Measurements from ENCODE around the gene MAG.

The MAG gene

GRCh38 chr19:35294859-35295791 is 3.2 kb downstream of the MAG start:
- H3K4me3 ChIP-seq (replicated peaks in 1 of 2; ENCODE audit: low read depth in 2 of 2, low read length in 2 of 2): no peak overlapping the region

GRCh38 chr19:35295792-35296462 is 4.0 kb downstream of the MAG start:
- DNase-seq (ENCODE audit: low read depth in 2 of 2): no peak
- TF ChIP-seq, protein P1, sequence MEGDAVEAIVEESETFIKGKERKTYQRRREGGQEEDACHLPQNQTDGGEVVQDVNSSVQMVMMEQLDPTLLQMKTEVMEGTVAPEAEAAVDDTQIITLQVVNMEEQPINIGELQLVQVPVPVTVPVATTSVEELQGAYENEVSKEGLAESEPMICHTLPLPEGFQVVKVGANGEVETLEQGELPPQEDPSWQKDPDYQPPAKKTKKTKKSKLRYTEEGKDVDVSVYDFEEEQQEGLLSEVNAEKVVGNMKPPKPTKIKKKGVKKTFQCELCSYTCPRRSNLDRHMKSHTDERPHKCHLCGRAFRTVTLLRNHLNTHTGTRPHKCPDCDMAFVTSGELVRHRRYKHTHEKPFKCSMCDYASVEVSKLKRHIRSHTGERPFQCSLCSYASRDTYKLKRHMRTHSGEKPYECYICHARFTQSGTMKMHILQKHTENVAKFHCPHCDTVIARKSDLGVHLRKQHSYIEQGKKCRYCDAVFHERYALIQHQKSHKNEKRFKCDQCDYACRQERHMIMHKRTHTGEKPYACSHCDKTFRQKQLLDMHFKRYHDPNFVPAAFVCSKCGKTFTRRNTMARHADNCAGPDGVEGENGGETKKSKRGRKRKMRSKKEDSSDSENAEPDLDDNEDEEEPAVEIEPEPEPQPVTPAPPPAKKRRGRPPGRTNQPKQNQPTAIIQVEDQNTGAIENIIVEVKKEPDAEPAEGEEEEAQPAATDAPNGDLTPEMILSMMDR (IDR thresholded peaks at IDR 0.05; ENCODE audit: low read depth, low read length): no peak
- no peak overlapping the region for H3K4me3 ChIP-seq (replicated peaks in 1 of 2; ENCODE audit: low read depth in 2 of 2, low read length in 2 of 2)

More at GRCh38 chr19:35294859-35295791, 3.2 kb downstream of the MAG start:
- TF ChIP-seq, protein P1 (IDR thresholded peaks at IDR 0.05; ENCODE audit: low read depth, low read length): no peak
- no peak for DNase-seq (ENCODE audit: low read depth in 2 of 2)

DNA sequence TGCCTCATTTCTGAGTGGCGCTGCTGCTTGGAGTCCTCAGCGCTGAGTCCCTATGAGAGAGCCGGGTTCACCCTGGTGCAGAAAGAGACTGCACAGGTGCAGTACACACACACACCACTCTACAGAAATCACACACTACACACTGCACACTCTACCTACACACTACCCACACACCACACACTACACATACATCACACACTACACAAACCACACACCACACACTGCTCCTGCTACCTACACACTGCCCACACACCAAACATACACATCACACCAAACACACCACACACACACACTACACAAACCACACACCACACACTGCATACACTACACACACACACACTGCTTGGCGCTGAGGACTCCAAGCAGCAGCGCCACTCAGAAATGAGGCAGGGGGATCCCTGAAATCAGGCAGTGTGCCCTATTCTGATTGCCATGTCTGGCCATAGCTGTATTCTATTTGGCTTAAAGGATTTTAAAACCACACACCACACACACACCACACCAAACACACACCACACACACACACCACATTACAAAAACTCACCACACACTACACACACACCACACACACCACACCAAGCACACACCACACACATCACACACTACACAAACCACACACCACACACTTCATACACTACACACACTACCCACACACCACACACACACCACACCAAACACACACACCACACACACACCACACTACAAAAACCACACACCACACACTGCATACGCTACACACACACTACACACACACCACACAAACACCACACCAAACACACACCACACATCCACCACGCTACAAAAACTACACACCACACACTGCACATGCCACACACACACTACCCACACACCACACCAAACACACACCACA is 4.9 kb downstream of the MAG start:
- TF ChIP-seq, protein P1 (IDR thresholded peaks at IDR 0.05; ENCODE audit: low read depth, low read length): no peak
- DNase-seq (ENCODE audit: low read depth in 2 of 2): no peak
- H3K4me3 ChIP-seq (replicated peaks in 1 of 2; ENCODE audit: low read depth in 2 of 2, low read length in 2 of 2): no peak overlapping the region

- TF ChIP-seq, protein P1 (IDR thresholded peaks at IDR 0.05; ENCODE audit: low read depth, low read length): no peak
- H3K4me3 ChIP-seq (replicated peaks in 1 of 2; ENCODE audit: low read depth in 2 of 2, low read length in 2 of 2): no peak overlapping the region
- DNase-seq (ENCODE audit: low read depth in 2 of 2): no peak
Observed at GRCh38 chr19:35297515-35297848, 5.5 kb downstream of the MAG start.

- H3K4me3 ChIP-seq (replicated peaks in 1 of 2; ENCODE audit: low read depth in 2 of 2, low read length in 2 of 2): no peak overlapping the region
- no peak for DNase-seq (ENCODE audit: low read depth in 2 of 2)
- TF ChIP-seq, protein P1 (IDR thresholded peaks at IDR 0.05; ENCODE audit: low read depth, low read length): no peak
Observed at GRCh38 chr19:35297922-35298321, 6.0 kb downstream of the MAG start.

DNA sequence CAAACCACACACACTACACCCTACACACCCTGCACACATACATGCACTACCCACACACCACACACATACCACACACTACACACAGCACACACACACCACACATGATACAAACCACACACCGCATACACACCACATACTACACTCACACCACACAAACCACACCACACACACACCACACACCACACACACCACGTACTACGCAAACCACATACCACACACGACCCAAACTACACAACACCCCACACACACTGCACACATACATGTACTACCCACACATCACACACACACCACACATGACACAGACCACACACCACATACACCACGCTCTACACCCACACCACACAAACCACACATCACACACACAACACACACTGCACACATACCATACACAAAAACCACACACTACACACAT is 6.6 kb downstream of the MAG start:
- H3K4me3 ChIP-seq (replicated peaks in 1 of 2; ENCODE audit: low read depth in 2 of 2, low read length in 2 of 2): no peak overlapping the region
- DNase-seq (ENCODE audit: low read depth in 2 of 2): no peak
- TF ChIP-seq, protein P1 (IDR thresholded peaks at IDR 0.05; ENCODE audit: low read depth, low read length): no peak

Measured in cardiac fibroblast (primary cell).